IPS-20b (cell line): Measurements from ENCODE around the gene EFTUD2.

ENCODE experiments used
- H3K27ac ChIP-seq: one replicate; pipeline ENCODE4 v1.5.1; 2013; ENCODE audit warnings: low read length
- H3K27me3 ChIP-seq: 2 replicates; pipeline ENCODE4 v1.6.1; 2013; ENCODE audit warnings: mild to moderate bottlenecking, low read length, inconsistent platforms; ENCODE audit not compliant: insufficient read depth
- H3K36me3 ChIP-seq: 2 replicates; pipeline ENCODE4 v1.6.1; 2013; ENCODE audit warnings: low read depth, mild to moderate bottlenecking, inconsistent platforms, low read length, moderate library complexity; ENCODE audit not compliant: insufficient read depth
- H3K4me1 ChIP-seq: 2 replicates; pipeline ENCODE4 v1.6.1; 2013; ENCODE audit warnings: mild to moderate bottlenecking, control low read depth, inconsistent platforms, low read length, moderate library complexity; ENCODE audit not compliant: insufficient read depth
- H3K4me3 ChIP-seq: 2 replicates; pipeline ENCODE4 v1.5.1; 2013; ENCODE audit warnings: mild to moderate bottlenecking, low read length, inconsistent platforms
- H3K9ac ChIP-seq: 2 replicates; pipeline ENCODE4 v1.6.1; 2013; ENCODE audit warnings: low read depth, mild to moderate bottlenecking, inconsistent platforms, low read length, moderate library complexity
- H3K9me3 ChIP-seq: 2 replicates; pipeline ENCODE4 v1.6.1; 2013; ENCODE audit warnings: mild to moderate bottlenecking, low read depth, low read length, inconsistent platforms; ENCODE audit not compliant: insufficient read depth

Gene EFTUD2

GRCh38 chr17:44933824-44934744 is 34.8 kb upstream of the EFTUD2 start:
- Histone ChIP-seq H3K27ac (no peak overlapping the region), H3K27me3 (no peaks in the 10 kb centered on the region), H3K9ac (no peak overlapping the region), H3K4me1 (no peaks in the 10 kb centered on the region), H3K9me3 (no peaks in the 10 kb centered on the region), H3K36me3 (peaks cover 79% of the 10 kb centered on the region), H3K4me3 (no peak overlapping the region)

GRCh38 chr17:44932787-44933097 is 33.5 kb upstream of the EFTUD2 start:
- peaks cover 88% of the 10 kb centered on the region for H3K36me3 ChIP-seq

GRCh38 chr17:44932096-44932786 is 33.0 kb upstream of the EFTUD2 start:
- Histone ChIP-seq H3K4me1 (no peaks in the 10 kb centered on the region), H3K9me3 (no peaks in the 10 kb centered on the region), H3K27me3 (no peaks in the 10 kb centered on the region), H3K4me3 (no peak overlapping the region), H3K9ac (no peak overlapping the region), H3K36me3 (peaks cover 91% of the 10 kb centered on the region), H3K27ac (no peak overlapping the region)

More at GRCh38 chr17:44932787-44933097, 33.5 kb upstream of the EFTUD2 start:
- H3K27me3 ChIP-seq = no peaks in the 10 kb centered on the region
- H3K4me1 ChIP-seq = no peaks in the 10 kb centered on the region
- no peak overlapping the region for H3K9ac ChIP-seq
- no peak overlapping the region for H3K27ac ChIP-seq
- no peak overlapping the region for H3K4me3 ChIP-seq
- H3K9me3 ChIP-seq = no peaks in the 10 kb centered on the region

GRCh38 chr17:44931376-44931775 is 32.1 kb upstream of the EFTUD2 start:
- peaks cover 97% of the 10 kb centered on the region for H3K36me3 ChIP-seq
- H3K27me3 ChIP-seq = no peaks in the 10 kb centered on the region
- no peak overlapping the region for H3K27ac ChIP-seq
- H3K4me1 ChIP-seq = no peaks in the 10 kb centered on the region
- H3K9me3 ChIP-seq = no peaks in the 10 kb centered on the region
- H3K9ac ChIP-seq = no peak overlapping the region
- no peak overlapping the region for H3K4me3 ChIP-seq

- Histone ChIP-seq H3K9ac (no peak overlapping the region), H3K36me3 (peaks cover 99% of the 10 kb centered on the region), H3K4me3 (no peak overlapping the region), H3K4me1 (no peaks in the 10 kb centered on the region), H3K9me3 (no peaks in the 10 kb centered on the region), H3K27me3 (no peaks in the 10 kb centered on the region), H3K27ac (no peak overlapping the region)
These were observed 31.4 kb upstream of the EFTUD2 start for GRCh38 chr17:44930667-44931066.

GRCh38 chr17:44928950-44929720 is 29.9 kb upstream of the EFTUD2 start:
- Histone ChIP-seq H3K9ac (no peak overlapping the region), H3K9me3 (no peaks in the 10 kb centered on the region), H3K27ac (no peak overlapping the region), H3K4me1 (no peaks in the 10 kb centered on the region), H3K4me3 (no peak overlapping the region), H3K36me3 (peaks cover 85% of the 10 kb centered on the region), H3K27me3 (no peaks in the 10 kb centered on the region)

GRCh38 chr17:44928136-44928535 is 28.9 kb upstream of the EFTUD2 start:
- Histone ChIP-seq H3K4me1 (no peaks in the 10 kb centered on the region), H3K27ac (no peak overlapping the region), H3K9ac (no peak overlapping the region), H3K36me3 (peaks cover 76% of the 10 kb centered on the region), H3K4me3 (no peak overlapping the region), H3K9me3 (no peaks in the 10 kb centered on the region), H3K27me3 (no peaks in the 10 kb centered on the region)

- Histone ChIP-seq H3K36me3 (peaks cover 72% of the 10 kb centered on the region), H3K27ac (no peak overlapping the region), H3K9ac (no peak overlapping the region), H3K9me3 (no peaks in the 10 kb centered on the region), H3K27me3 (no peaks in the 10 kb centered on the region), H3K4me3 (no peak overlapping the region), H3K4me1 (no peaks in the 10 kb centered on the region)
These were observed 28.5 kb upstream of the EFTUD2 start for GRCh38 chr17:44927696-44928095.

- H3K4me1 ChIP-seq = no peaks in the 10 kb centered on the region
- no peak overlapping the region for H3K27ac ChIP-seq
- no peaks in the 10 kb centered on the region for H3K27me3 ChIP-seq
- H3K9me3 ChIP-seq = no peaks in the 10 kb centered on the region
- H3K4me3 ChIP-seq = no peak overlapping the region
- H3K9ac ChIP-seq = no peak overlapping the region
- H3K36me3 ChIP-seq = peaks cover 65% of the 10 kb centered on the region
These were observed 27.7 kb upstream of the EFTUD2 start for GRCh38 chr17:44926821-44927525.

GRCh38 chr17:44925731-44926697 is 26.8 kb upstream of the EFTUD2 start:
- H3K9me3 ChIP-seq = no peaks in the 10 kb centered on the region
- no peak overlapping the region for H3K9ac ChIP-seq
- peaks cover under 1% of the 10 kb centered on the region; the same call in 1 of the 2 replicates for H3K27me3 ChIP-seq
- H3K36me3 ChIP-seq = peaks cover 55% of the 10 kb centered on the region
- peaks cover 5% of the 10 kb centered on the region; the same call in 1 of the 2 replicates for H3K4me1 ChIP-seq
- no peak overlapping the region for H3K4me3 ChIP-seq
- H3K27ac ChIP-seq = no peak overlapping the region
